SJSA1 (cell line): ENCODE measurements around the gene UBE2V1. TPM values are rescaled to one million over a fixed set of nuclear protein-coding genes. Genes with fewer than 3 reads are reported as not detected.
"Not testable (repeated sequence)": the region's sequence is repeated elsewhere in the genome, so short reads cannot be mapped to it uniquely, and the experiment has no call there.

ENCODE experiments used
- DNase-seq, 2 experiments: peaks; one replicate each; pipeline ENCODE4 v3.0.0-alpha.2; 2015 to 2020; ENCODE audit warnings: low spot score in 2 of 2, low read depth in 1 of 2
- H3K27ac ChIP-seq: fragments of 250-450 bp; sonication (Bioruptor Pico); 2 replicates; pipeline ENCODE4 v1.5.1; 2020; ENCODE audit warnings: mild to moderate bottlenecking, moderate library complexity
- H3K27me3 ChIP-seq: fragments of 250-450 bp; sonication (Bioruptor Pico); replicated peaks from 2 replicates; pipeline ENCODE4 v1.5.1; 2020; ENCODE audit warnings: mild to moderate bottlenecking, moderate library complexity
- H3K36me3 ChIP-seq: fragments of 250-450 bp; sonication (Bioruptor Pico); 2 replicates; pipeline ENCODE4 v1.5.1; 2020; ENCODE audit warnings: mild to moderate bottlenecking
- H3K4me1 ChIP-seq: fragments of 250-450 bp; sonication (Bioruptor Pico); replicated peaks from 2 replicates; pipeline ENCODE4 v1.6.1; 2021; ENCODE audit warnings: mild to moderate bottlenecking
- H3K4me3 ChIP-seq: fragments of 250-450 bp; sonication (Bioruptor Pico); 2 replicates; pipeline ENCODE4 v1.5.1; 2020; ENCODE audit warnings: mild to moderate bottlenecking
- H3K9me3 ChIP-seq: fragments of 250-450 bp; sonication (Bioruptor Pico); replicated peaks from 2 replicates; pipeline ENCODE4 v1.5.1; 2020; ENCODE audit warnings: mild to moderate bottlenecking
- total RNA-seq: library from RNA; depleted of rRNA; stranded (reverse); fragments of >200 nt; shearing (Covaris generic); gene quantifications from 2 replicates; pipeline ENCODE4 v1.2.3, GENCODE V29; 2014

UBE2V1 gene
- total RNA-seq, 1 experiment from 2014 or later: 51.1 TPM

GRCh38 chr20:50066161-50066834, 46.7 kb downstream of the UBE2V1 start:
- Histone ChIP-seq H3K4me3 (no peak overlapping the region), H3K36me3 (no peaks in the 10 kb centered on the region), H3K9me3 (no peaks in the 10 kb centered on the region), H3K27ac (no peak overlapping the region), H3K4me1 (peaks cover 28% of the 10 kb centered on the region), H3K27me3 (no peaks in the 10 kb centered on the region)
- DNase-seq: no peak

- H3K36me3 ChIP-seq: no peaks in the 10 kb centered on the region
- no peaks in the 10 kb centered on the region for H3K27me3 ChIP-seq
- H3K9me3 ChIP-seq: no peaks in the 10 kb centered on the region
- H3K4me3 ChIP-seq: no peak overlapping the region
- no peak for DNase-seq
- H3K4me1 ChIP-seq: peaks cover 23% of the 10 kb centered on the region
- H3K27ac ChIP-seq: no peak overlapping the region
These were observed 47.7 kb downstream of the UBE2V1 start for GRCh38 chr20:50065325-50065615.

GRCh38 chr20:50063763-50064162, 49.2 kb downstream of the UBE2V1 start:
- not testable (repeated sequence) for H3K36me3 ChIP-seq, H3K27ac ChIP-seq, H3K4me3 ChIP-seq

GRCh38 chr20:50062006-50062838, 50.7 kb downstream of the UBE2V1 start:
- H3K4me3 ChIP-seq: no peak overlapping the region
- no peak for DNase-seq
- no peaks in the 10 kb centered on the region for H3K27me3 ChIP-seq
- no peak overlapping the region for H3K27ac ChIP-seq
- no peaks in the 10 kb centered on the region for H3K36me3 ChIP-seq
- no peaks in the 10 kb centered on the region for H3K9me3 ChIP-seq
- peaks cover 19% of the 10 kb centered on the region for H3K4me1 ChIP-seq

More at GRCh38 chr20:50063763-50064162, 49.2 kb downstream of the UBE2V1 start:
- peaks cover 16% of the 10 kb centered on the region for H3K4me1 ChIP-seq
- H3K27me3 ChIP-seq, H3K9me3 ChIP-seq, DNase-seq: not testable (repeated sequence)

GRCh38 chr20:50061151-50062005, 51.6 kb downstream of the UBE2V1 start:
- no peak overlapping the region for H3K4me3 ChIP-seq
- peaks cover 23% of the 10 kb centered on the region for H3K4me1 ChIP-seq
- H3K36me3 ChIP-seq: no peaks in the 10 kb centered on the region
- no peak for DNase-seq
- H3K9me3 ChIP-seq: no peaks in the 10 kb centered on the region
- H3K27ac ChIP-seq: no peak overlapping the region
- H3K27me3 ChIP-seq: no peaks in the 10 kb centered on the region

GRCh38 chr20:50058662-50059402, 54.1 kb downstream of the UBE2V1 start:
- Histone ChIP-seq H3K36me3 (no peaks in the 10 kb centered on the region), H3K27me3 (no peaks in the 10 kb centered on the region), H3K9me3 (no peaks in the 10 kb centered on the region), H3K27ac (no peak overlapping the region), H3K4me1 (peaks cover 48% of the 10 kb centered on the region), H3K4me3 (no peak overlapping the region)
- DNase-seq: no peak

- H3K27me3 ChIP-seq: no peaks in the 10 kb centered on the region
- no peak for DNase-seq
- no peak overlapping the region for H3K27ac ChIP-seq
- H3K4me3 ChIP-seq: no peak overlapping the region
- no peaks in the 10 kb centered on the region for H3K36me3 ChIP-seq
- no peaks in the 10 kb centered on the region for H3K9me3 ChIP-seq
- peaks cover 60% of the 10 kb centered on the region for H3K4me1 ChIP-seq
These were observed 55.3 kb downstream of the UBE2V1 start for GRCh38 chr20:50057714-50058053.

GRCh38 chr20:50056951-50057713, 55.8 kb downstream of the UBE2V1 start:
- H3K27ac ChIP-seq: no peak overlapping the region
- peaks cover 65% of the 10 kb centered on the region for H3K4me1 ChIP-seq
- no peak for DNase-seq
- no peak overlapping the region for H3K4me3 ChIP-seq
- H3K36me3 ChIP-seq: no peaks in the 10 kb centered on the region
- no peaks in the 10 kb centered on the region for H3K27me3 ChIP-seq
- H3K9me3 ChIP-seq: no peaks in the 10 kb centered on the region

- Histone ChIP-seq H3K4me1 (peaks cover 72% of the 10 kb centered on the region), H3K27me3 (no peaks in the 10 kb centered on the region), H3K4me3 (no peak overlapping the region), H3K27ac (no peak overlapping the region), H3K9me3 (no peaks in the 10 kb centered on the region), H3K36me3 (no peaks in the 10 kb centered on the region)
- no peak for DNase-seq
These were observed 56.5 kb downstream of the UBE2V1 start for GRCh38 chr20:50056408-50056926.

GRCh38 chr20:50055524-50056083, 57.3 kb downstream of the UBE2V1 start:
- peaks cover 81% of the 10 kb centered on the region for H3K4me1 ChIP-seq
- DNase-seq: peak in 1 of 2 experiments; percentile 77
- H3K27ac ChIP-seq: peak overlapping the region; percentile 59
- H3K36me3 ChIP-seq: no peaks in the 10 kb centered on the region
- no peak overlapping the region for H3K4me3 ChIP-seq
- no peaks in the 10 kb centered on the region for H3K27me3 ChIP-seq
- no peaks in the 10 kb centered on the region for H3K9me3 ChIP-seq

- no peaks in the 10 kb centered on the region for H3K9me3 ChIP-seq
- no peaks in the 10 kb centered on the region for H3K27me3 ChIP-seq
- peak; percentile 98 for DNase-seq
- peak overlapping the region; percentile 59 for H3K27ac ChIP-seq
- no peak overlapping the region for H3K4me3 ChIP-seq
- H3K36me3 ChIP-seq: no peaks in the 10 kb centered on the region
- peaks cover 87% of the 10 kb centered on the region for H3K4me1 ChIP-seq
These were observed 58.1 kb downstream of the UBE2V1 start for GRCh38 chr20:50054626-50055511.

- Histone ChIP-seq H3K36me3 (no peaks in the 10 kb centered on the region), H3K27ac (peak overlapping the region; percentile 59), H3K27me3 (no peaks in the 10 kb centered on the region), H3K9me3 (no peaks in the 10 kb centered on the region), H3K4me3 (no peak overlapping the region), H3K4me1 (peaks cover 91% of the 10 kb centered on the region)
- DNase-seq: no peak
These were observed 58.8 kb downstream of the UBE2V1 start for GRCh38 chr20:50054231-50054547.
